H1 (cell line): ENCODE results near the gene ADRA2C. TPM values are rescaled to one million over a fixed set of nuclear protein-coding genes. Genes with fewer than 3 reads are reported as not detected.

Experiments used
- CTCF ChIA-PET: fragments of 300-600 bp; sonication (Branson Sonifier 250); formaldehyde crosslinking; loops from one replicate; lab custom pipeline; 2021; ENCODE audit not compliant: partially characterized antibody; lab: Charles Lee
- POLR2A ChIA-PET: fragments of 300-600 bp; sonication (Branson Sonifier 250); formaldehyde crosslinking; loops from one replicate; lab custom pipeline; 2021; ENCODE audit warnings: inconsistent platforms; ENCODE audit not compliant: partially characterized antibody; lab: Charles Lee
- DNase-seq, 2 experiments: peaks; one replicate each; pipeline versions ENCODE4 v3.0.0 to v3.0.0-alpha.2; 2010 to 2022; ENCODE audit warnings: low spot score in 2 of 2, low read depth in 1 of 2, mixed read lengths in 1 of 2
- FAIRE-seq: peaks from 2 replicates; lab custom pipeline; 2011; peaks lifted over from hg19 to GRCh38; lab: Jason Lieb, UNC
- H2AFZ ChIP-seq: 2 replicates; pipeline ENCODE4 v1.8.1; 2012; ENCODE audit warnings: low read length, inconsistent platforms
- H2AK5ac ChIP-seq: 2 replicates; pipeline ENCODE4 v1.6.1; 2013; ENCODE audit warnings: low read depth, low read length
- H2BK120ac ChIP-seq: replicated peaks from 2 replicates; pipeline ENCODE3; 2013; ENCODE audit warnings: low read depth, low read length, inconsistent platforms
- H2BK12ac ChIP-seq: 2 replicates; pipeline ENCODE4 v1.6.1; 2013; ENCODE audit warnings: low read depth, low read length
- H2BK15ac ChIP-seq: 2 replicates; pipeline ENCODE4 v1.6.1; 2013; ENCODE audit warnings: low read length
- H2BK20ac ChIP-seq: 2 replicates; pipeline ENCODE4 v1.6.1; 2013; ENCODE audit warnings: low read length
- H2BK5ac ChIP-seq: 2 replicates; pipeline ENCODE4 v1.6.1; 2013; ENCODE audit warnings: low read depth, low read length
- H3K14ac ChIP-seq: 2 replicates; pipeline ENCODE4 v1.6.1; 2013; ENCODE audit warnings: inconsistent platforms; ENCODE audit not compliant: insufficient read length
- H3K18ac ChIP-seq: 2 replicates; pipeline ENCODE4 v1.6.1; 2013; ENCODE audit warnings: low read length; ENCODE audit errors: extremely low read depth
- H3K23ac ChIP-seq: 2 replicates; pipeline ENCODE4 v1.6.1; 2013; ENCODE audit warnings: inconsistent platforms; ENCODE audit not compliant: insufficient read length
- H3K23me2 ChIP-seq: 2 replicates; pipeline ENCODE4 v1.6.1; 2013; ENCODE audit warnings: low read depth, low read length
- H3K27ac ChIP-seq: 2 replicates; pipeline ENCODE4 v1.6.1; 2011; ENCODE audit warnings: low read depth, low read length, inconsistent platforms
- H3K27me3 ChIP-seq, 4 experiments: replicated peaks in 1 of 4; 1 replicate in 1 of 4; 2 replicates in 3 of 4; pipeline versions ENCODE4 v1.6.1 to v1.8.1; 2011 to 2013; ENCODE audit warnings: low read length in 3 of 4, mild to moderate bottlenecking in 3 of 4, inconsistent platforms in 2 of 4, mixed read lengths in 2 of 4, moderate library complexity in 1 of 4; ENCODE audit not compliant: control insufficient read depth in 3 of 4, insufficient read depth in 3 of 4; ENCODE audit errors: extremely low read depth in 1 of 4
- H3K36me3 ChIP-seq, 4 experiments: 2 replicates each; pipeline versions ENCODE4 v1.6.1 to v1.8.1; 2011 to 2013; ENCODE audit warnings: mild to moderate bottlenecking in 4 of 4, low read length in 3 of 4, moderate library complexity in 2 of 4, control low read depth in 1 of 4, inconsistent platforms in 1 of 4; ENCODE audit not compliant: insufficient read depth in 4 of 4, control insufficient read depth in 2 of 4
- H3K4ac ChIP-seq: replicated peaks from 2 replicates; pipeline ENCODE3; 2013; ENCODE audit warnings: low read length, low read depth, mixed read lengths, inconsistent platforms; ENCODE audit not compliant: insufficient read length
- H3K4me1 ChIP-seq, 4 experiments: replicated peaks in 1 of 4; 1 replicate in 1 of 4; 2 replicates in 3 of 4; pipeline versions ENCODE4 v1.6.1 to v1.8.1; 2011 to 2013; ENCODE audit warnings: low read length in 3 of 4, inconsistent platforms in 2 of 4, mixed read lengths in 1 of 4; ENCODE audit not compliant: insufficient read depth in 4 of 4, control insufficient read depth in 3 of 4
- H3K4me2 ChIP-seq, 2 experiments: 2 replicates each; pipeline versions ENCODE4 v1.6.1 to v1.8.1; 2011 to 2013; ENCODE audit warnings: low read depth in 2 of 2, low read length in 2 of 2, control low read depth in 1 of 2, inconsistent platforms in 1 of 2, mild to moderate bottlenecking in 1 of 2; ENCODE audit not compliant: insufficient read depth in 1 of 2
- H3K4me3 ChIP-seq, 4 experiments: fragments of 200-600, 300-600 bp in 1 of 4; sonication (generic), shearing (Covaris generic), sonication (Bioruptor Twin) in 1 of 4; 2 replicates each; pipeline versions ENCODE4 v1.5.1 to v1.8.1; 2011 to 2016; ENCODE audit warnings: low read length in 4 of 4, low read depth in 3 of 4, control low read depth in 2 of 4, inconsistent platforms in 2 of 4, mild to moderate bottlenecking in 2 of 4, mixed read lengths in 1 of 4, moderate library complexity in 1 of 4; ENCODE audit not compliant: insufficient read depth in 2 of 4; ENCODE audit errors: extremely low read depth in 1 of 4
- H3K56ac ChIP-seq: replicated peaks from 2 replicates; pipeline ENCODE3; 2013; ENCODE audit warnings: low read depth, mild to moderate bottlenecking, mixed read lengths, low read length, inconsistent platforms; ENCODE audit not compliant: insufficient read length
- H3K79me1 ChIP-seq: 2 replicates; pipeline ENCODE4 v1.6.1; 2013; ENCODE audit warnings: low read depth, low read length, control low read depth
- H3K79me2 ChIP-seq, 2 experiments: 2 replicates each; pipeline versions ENCODE4 v1.6.1 to v1.8.1; 2012 to 2013; ENCODE audit warnings: low read length in 2 of 2, mild to moderate bottlenecking in 2 of 2, inconsistent platforms in 1 of 2; ENCODE audit not compliant: insufficient read depth in 2 of 2, control insufficient read depth in 1 of 2
- H3K9ac ChIP-seq, 4 experiments: replicated peaks in 1 of 4; 1 replicate in 1 of 4; 2 replicates in 3 of 4; pipeline versions ENCODE4 v1.6.1 to v1.8.1; 2011 to 2013; ENCODE audit warnings: low read depth in 3 of 4, low read length in 3 of 4, control low read depth in 2 of 4, mild to moderate bottlenecking in 2 of 4, moderate library complexity in 2 of 4, inconsistent platforms in 1 of 4; ENCODE audit errors: extremely low read depth in 1 of 4
- H3K9me3 ChIP-seq, 2 experiments: 2 replicates each; pipeline versions ENCODE4 v1.6.1 to v1.8.1; 2012 to 2013; ENCODE audit warnings: mild to moderate bottlenecking in 2 of 2, moderate library complexity in 2 of 2, control low read depth in 1 of 2, inconsistent platforms in 1 of 2, low read depth in 1 of 2, low read length in 1 of 2, mixed read lengths in 1 of 2; ENCODE audit not compliant: insufficient read depth in 2 of 2
- H4K20me1 ChIP-seq, 2 experiments: replicated peaks in 1 of 2; 2 replicates each; pipeline versions ENCODE3 to v1.8.1; 2011 to 2013; ENCODE audit warnings: inconsistent platforms in 2 of 2, low read length in 2 of 2, mild to moderate bottlenecking in 1 of 2; ENCODE audit not compliant: insufficient read depth in 2 of 2, control insufficient read depth in 1 of 2
- H4K5ac ChIP-seq: 2 replicates; pipeline ENCODE4 v1.6.1; 2013; ENCODE audit warnings: low read length, low read depth, mixed read lengths, inconsistent platforms; ENCODE audit not compliant: insufficient read length
- H4K8ac ChIP-seq: 2 replicates; pipeline ENCODE4 v1.8.0; 2013; ENCODE audit warnings: mild to moderate bottlenecking, moderate library complexity, low read length, inconsistent platforms; ENCODE audit not compliant: insufficient read depth; ENCODE audit errors: extremely low read depth
- H4K91ac ChIP-seq: replicated peaks from 2 replicates; pipeline ENCODE3; 2013; ENCODE audit warnings: low read length, mixed read lengths, inconsistent platforms; ENCODE audit not compliant: insufficient read length
- ASH2L ChIP-seq: fragments of 200-600, 300-600 bp; sonication (generic); IDR thresholded peaks from one replicate; pipeline ENCODE4 v1.7.1; 2017; ENCODE audit warnings: low read length
- BACH1 ChIP-seq: IDR thresholded peaks from 2 replicates; pipeline ENCODE4 v1.6.1; 2012; ENCODE audit warnings: low read length, improper control_type of control experiment
- CHD1 ChIP-seq: IDR thresholded peaks from 2 replicates; pipeline ENCODE4 v1.6.1; 2012; ENCODE audit warnings: low read depth, low read length, improper control_type of control experiment
- CREB1 ChIP-seq: IDR thresholded peaks from 2 replicates; pipeline ENCODE4 v1.6.1; 2012; ENCODE audit warnings: inconsistent platforms
- EP300 ChIP-seq, 2 experiments: IDR thresholded peaks; 1 replicate in 1 of 2; 2 replicates in 1 of 2; pipeline ENCODE4 v1.6.1; 2011 to 2012; ENCODE audit warnings: low read depth in 2 of 2, low read length in 2 of 2, mild to moderate bottlenecking in 2 of 2, borderline replicate concordance in 1 of 2, inconsistent platforms in 1 of 2, moderate library complexity in 1 of 2
- HDAC2 ChIP-seq, 2 experiments: fragments of 300-600 bp in 1 of 2; sonication (generic) in 1 of 2; IDR thresholded peaks; 2 replicates each; pipeline ENCODE4 v1.6.1; 2011 to 2012; ENCODE audit warnings: low read depth in 2 of 2, low read length in 2 of 2, mild to moderate bottlenecking in 2 of 2, moderate library complexity in 2 of 2, borderline replicate concordance in 1 of 2, inconsistent platforms in 1 of 2
- JUN ChIP-seq: IDR thresholded peaks from 2 replicates; pipeline ENCODE4 v1.6.1; 2011; ENCODE audit warnings: low read depth, mild to moderate bottlenecking, improper control_type of control experiment, low read length
- MAFK ChIP-seq: IDR thresholded peaks from 2 replicates; pipeline ENCODE4 v1.6.1; 2012; ENCODE audit warnings: low read depth, mild to moderate bottlenecking, improper control_type of control experiment, low read length
- SP4 ChIP-seq: IDR thresholded peaks from 2 replicates; pipeline ENCODE4 v1.6.1; 2012; ENCODE audit warnings: low read length, inconsistent platforms
- SUZ12 ChIP-seq: fragments of 200-600 bp; sonication (generic); IDR thresholded peaks from 2 replicates; pipeline ENCODE4 v1.6.1; 2012; ENCODE audit warnings: mild to moderate bottlenecking, inconsistent platforms, low read length, moderate library complexity, mixed read lengths
- TAF1 ChIP-seq: IDR thresholded peaks from 2 replicates; pipeline ENCODE4 v1.6.1; 2011; ENCODE audit warnings: mild to moderate bottlenecking, low read depth, low read length
- WGBS, 2 experiments: shearing (Covaris generic) in 1 of 2; methylation state at CpG; one replicate each; pipeline versions ENCODE4 v1.1.6 to v1.1.7; 2013 to 2015; ENCODE audit warnings: low lambda C conversion rate in 2 of 2, mixed read lengths in 2 of 2, inconsistent platforms in 1 of 2, low coverage in 1 of 2, missing lambda C conversion rate in 1 of 2; ENCODE audit not compliant: insufficient replicate concordance in 2 of 2, insufficient coverage in 1 of 2, insufficient read length in 1 of 2; ENCODE audit errors: extremely low coverage in 1 of 2, missing lambda C conversion rate in 1 of 2; 5-methylcytosine and 5-hydroxymethylcytosine counted together
- polyA plus RNA-seq, 7 experiments: library from polyadenylated mRNA; depleted of rRNA in 3 of 7; stranded (reverse) in 5 of 7; unstranded in 2 of 7; fragments of >200 nt in 5 of 7; fragments of 200-250 nt in 2 of 7; gene quantifications; 1 replicate in 5 of 7; 2 replicates in 1 of 7; 4 replicates in 1 of 7; pipeline versions ENCODE4 v1.2.1 to v1.2.3, GENCODE V29; 2011 to 2013; ENCODE audit warnings: missing spikeins in 2 of 7, mixed read lengths in 2 of 7
- total RNA-seq: library from RNA; stranded (reverse); fragmentation: NEBNext Ultra II Directional; extraction: Animal tissue kit (Norgen Biotek cat#: 25700); gene quantifications from 2 replicates; pipeline ENCODE4 v1.2.1, GENCODE V29; 2021
- TF ChIP-seq, protein P1 (sequence below): IDR thresholded peaks from 2 replicates; pipeline ENCODE4 v1.6.1; 2012; ENCODE audit warnings: inconsistent platforms

The ADRA2C gene
- total and polyA plus RNA-seq, 2 of the 8 experiments (the other 6 are each of a cell fraction or from before 2014, with no cell fraction given), result 14.6 to 14.8 TPM

DNA sequence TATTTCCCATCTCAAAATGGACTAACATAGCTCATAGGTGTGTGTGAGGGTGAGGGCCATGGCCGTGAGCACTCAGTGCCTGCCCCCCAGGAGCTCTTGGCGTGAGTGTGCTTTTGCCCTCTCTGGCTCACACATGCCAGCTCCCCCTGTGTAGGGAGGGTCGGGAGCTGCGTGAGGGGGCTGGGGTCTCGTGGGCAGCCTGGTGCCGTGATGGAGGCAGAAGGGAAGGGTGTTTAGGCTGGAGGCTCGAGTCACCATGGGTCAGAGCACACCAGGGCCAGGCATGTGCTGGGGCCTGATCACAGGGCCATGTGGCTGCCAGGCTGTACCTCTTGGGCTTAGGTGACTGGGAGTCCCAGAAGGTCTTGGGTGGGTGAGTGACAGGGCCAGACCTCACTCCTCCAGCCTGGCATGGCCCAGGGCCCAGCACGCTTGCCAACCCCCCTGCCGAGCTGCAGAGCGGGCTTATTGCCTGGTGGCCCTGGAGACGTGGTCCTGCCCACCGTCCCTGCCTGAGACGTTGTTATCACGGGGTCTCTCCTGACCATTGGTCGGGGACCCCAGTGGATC lies 44.0 kb downstream of the ADRA2C start:
- POLR2A ChIA-PET, result interaction anchor here (1.3 kb wide), 1 partner anchor 9 kb away, joined by 3 read pairs; no protein-coding TSS in a partner anchor
- Histone ChIP-seq H3K23me2 (0 out of 2 replicates have a peak, but pooled peaks cover 3% of the 10 kb centered on the region), H2AFZ (no peak overlapping the region), H2BK12ac (no peak overlapping the region), H2AK5ac (no peak overlapping the region; the same call in 1 of the 2 replicates), H4K5ac (no peak overlapping the region), H2BK15ac (no peak overlapping the region), H3K56ac (no peak overlapping the region), H4K20me1 (no peaks in the 10 kb centered on the region), H3K23ac (no peak overlapping the region), H2BK120ac (no peak overlapping the region), H2BK20ac (no peak overlapping the region), H3K27me3 (peaks cover 0 to 2% (median 0%) of the 10 kb centered on the region in 4 experiments; a peak in 1 of 7 replicates), H3K18ac (peak overlapping the region; percentile 19; the same call in 1 of the 2 replicates), H3K79me1 (no peaks in the 10 kb centered on the region), H3K4me1 (peaks cover 0 to 2% (median under 1%) of the 10 kb centered on the region in 4 experiments; a peak in 3 of 7 replicates), H3K14ac (no peak overlapping the region), H3K79me2 (no peaks in the 10 kb centered on the region), H3K4me2 (no peak overlapping the region), H2BK5ac (no peak overlapping the region), H4K8ac (peak overlapping the region; percentile 4; the same call in 1 of the 2 replicates), H3K9me3 (peaks cover 0 to 6% of the 10 kb centered on the region in 2 experiments; a peak in 2 of 4 replicates), H3K9ac (no peak overlapping the region), H4K91ac (peak overlapping the region; percentile 41), H3K27ac (no peak overlapping the region), H3K4me3 (no peak overlapping the region), H3K36me3 (no peaks in the 10 kb centered on the region), H3K4ac (no peak overlapping the region)
- CTCF ChIA-PET, result interaction anchor here (0.6 to 3.0 kb wide), 13 partner anchors 10 to 146 kb away, joined by 3 to 11 read pairs (median 4); no protein-coding TSS in a partner anchor
- no peak for TF ChIP-seq BACH1
- TF ChIP-seq, protein P1, sequence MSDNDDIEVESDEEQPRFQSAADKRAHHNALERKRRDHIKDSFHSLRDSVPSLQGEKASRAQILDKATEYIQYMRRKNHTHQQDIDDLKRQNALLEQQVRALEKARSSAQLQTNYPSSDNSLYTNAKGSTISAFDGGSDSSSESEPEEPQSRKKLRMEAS, result no peak
- no peak for TF ChIP-seq ASH2L
- TF ChIP-seq EP300 (IDR thresholded peaks at IDR 0.05; ENCODE audit: borderline replicate concordance in 1 of 2, low read depth in 2 of 2, low read length in 2 of 2), result no peak
- no peak for TF ChIP-seq TAF1
- TF ChIP-seq CREB1, result no peak
- TF ChIP-seq JUN, result no peak
- TF ChIP-seq MAFK, result no peak
- no peak for TF ChIP-seq HDAC2 (IDR thresholded peaks at IDR 0.05; ENCODE audit: borderline replicate concordance in 1 of 2, low read depth in 2 of 2, low read length in 2 of 2)
- TF ChIP-seq SP4, result no peak
- no peak for TF ChIP-seq CHD1
- no peak for TF ChIP-seq SUZ12
- DNase-seq, result no peak
- 86% methylated on average over 15 of the region's 15 CpGs; no CpG with 5 or more reads in 1 of the 2 experiments for WGBS, 2 experiments
- no peak for FAIRE-seq
